ENCODE data around the gene SERINC5.

SERINC5 gene

GRCh38 chr5:80240368-80240986 is 15.4 kb downstream of the SERINC5 start:
- Histone ChIP-seq H3K27me3 (replicated peaks; ENCODE audit: insufficient read depth, low read length) (no peaks in the 10 kb centered on the region), H3K36me3 (replicated peaks; ENCODE audit: insufficient read depth, low read length) (peaks cover 5% of the 10 kb centered on the region), H4K20me1 (ENCODE audit: insufficient read depth, low read length) (no peaks in the 10 kb centered on the region), H3F3A (ENCODE audit: insufficient read depth, low read length) (no peaks in the 10 kb centered on the region), H3K4me3 (ENCODE audit: low read length) (no peak overlapping the region), H3K79me2 (ENCODE audit: low read length) (peaks cover 14% of the 10 kb centered on the region), H2AFZ (ENCODE audit: low read length) (no peak overlapping the region), H3K9me2 (replicated peaks; ENCODE audit: insufficient read depth, low read length) (no peaks in the 10 kb centered on the region), H3K9ac (ENCODE audit: low read length) (no peak overlapping the region), H3K4me2 (ENCODE audit: low read depth, low read length) (no peak overlapping the region), H3K4me1 (ENCODE audit: low read length) (no peaks in the 10 kb centered on the region), H3K27ac (ENCODE audit: low read length) (no peak overlapping the region), H3K9me3 (replicated peaks; ENCODE audit: insufficient read depth, low read length) (no peaks in the 10 kb centered on the region; the same call in 1 of the 2 replicates)
- DNase-seq = no peak
- TF ChIP-seq EZH2phosphoT487 (IDR thresholded peaks at IDR 0.05; ENCODE audit: low read length) (no peak), EZH2 (optimal IDR thresholded peaks at IDR 0.05; ENCODE audit: low read depth, low read length) (no peak)
- TF ChIP-seq, protein P1, sequence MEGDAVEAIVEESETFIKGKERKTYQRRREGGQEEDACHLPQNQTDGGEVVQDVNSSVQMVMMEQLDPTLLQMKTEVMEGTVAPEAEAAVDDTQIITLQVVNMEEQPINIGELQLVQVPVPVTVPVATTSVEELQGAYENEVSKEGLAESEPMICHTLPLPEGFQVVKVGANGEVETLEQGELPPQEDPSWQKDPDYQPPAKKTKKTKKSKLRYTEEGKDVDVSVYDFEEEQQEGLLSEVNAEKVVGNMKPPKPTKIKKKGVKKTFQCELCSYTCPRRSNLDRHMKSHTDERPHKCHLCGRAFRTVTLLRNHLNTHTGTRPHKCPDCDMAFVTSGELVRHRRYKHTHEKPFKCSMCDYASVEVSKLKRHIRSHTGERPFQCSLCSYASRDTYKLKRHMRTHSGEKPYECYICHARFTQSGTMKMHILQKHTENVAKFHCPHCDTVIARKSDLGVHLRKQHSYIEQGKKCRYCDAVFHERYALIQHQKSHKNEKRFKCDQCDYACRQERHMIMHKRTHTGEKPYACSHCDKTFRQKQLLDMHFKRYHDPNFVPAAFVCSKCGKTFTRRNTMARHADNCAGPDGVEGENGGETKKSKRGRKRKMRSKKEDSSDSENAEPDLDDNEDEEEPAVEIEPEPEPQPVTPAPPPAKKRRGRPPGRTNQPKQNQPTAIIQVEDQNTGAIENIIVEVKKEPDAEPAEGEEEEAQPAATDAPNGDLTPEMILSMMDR (IDR thresholded peaks at IDR 0.05; ENCODE audit: low read length) = no peak

GRCh38 chr5:80239680-80240367 is 16.0 kb downstream of the SERINC5 start:
- no peak overlapping the region for H3K4me2 ChIP-seq (ENCODE audit: low read depth, low read length)
- peaks cover 8% of the 10 kb centered on the region for H3K79me2 ChIP-seq (ENCODE audit: low read length)
- H3F3A ChIP-seq (ENCODE audit: insufficient read depth, low read length) = no peaks in the 10 kb centered on the region
- no peak overlapping the region for H3K9ac ChIP-seq (ENCODE audit: low read length)
- H3K36me3 ChIP-seq (replicated peaks; ENCODE audit: insufficient read depth, low read length) = peaks cover 5% of the 10 kb centered on the region
- H4K20me1 ChIP-seq (ENCODE audit: insufficient read depth, low read length) = no peaks in the 10 kb centered on the region
- H3K27ac ChIP-seq (ENCODE audit: low read length) = no peak overlapping the region
- no peak overlapping the region for H2AFZ ChIP-seq (ENCODE audit: low read length)
- H3K4me1 ChIP-seq (ENCODE audit: low read length) = no peaks in the 10 kb centered on the region
- TF ChIP-seq EZH2 (optimal IDR thresholded peaks at IDR 0.05; ENCODE audit: low read depth, low read length) (no peak), EZH2phosphoT487 (IDR thresholded peaks at IDR 0.05; ENCODE audit: low read length) (no peak)
- TF ChIP-seq, protein P1 (IDR thresholded peaks at IDR 0.05; ENCODE audit: low read length) = no peak
- H3K9me2 ChIP-seq (replicated peaks; ENCODE audit: insufficient read depth, low read length) = no peaks in the 10 kb centered on the region
- no peak for DNase-seq
- no peaks in the 10 kb centered on the region; the same call in 1 of the 2 replicates for H3K9me3 ChIP-seq (replicated peaks; ENCODE audit: insufficient read depth, low read length)
- no peaks in the 10 kb centered on the region for H3K27me3 ChIP-seq (replicated peaks; ENCODE audit: insufficient read depth, low read length)
- no peak overlapping the region for H3K4me3 ChIP-seq (ENCODE audit: low read length)

GRCh38 chr5:80238778-80239679 is 16.8 kb downstream of the SERINC5 start:
- TF ChIP-seq EZH2phosphoT487 (IDR thresholded peaks at IDR 0.05; ENCODE audit: low read length) = no peak
- TF ChIP-seq, protein P1 (IDR thresholded peaks at IDR 0.05; ENCODE audit: low read length) = no peak
- TF ChIP-seq EZH2 (optimal IDR thresholded peaks at IDR 0.05; ENCODE audit: low read depth, low read length) = no peak
- no peak overlapping the region for H3K9ac ChIP-seq (ENCODE audit: low read length)
- no peak overlapping the region for H2AFZ ChIP-seq (ENCODE audit: low read length)
- H3K27me3 ChIP-seq (replicated peaks; ENCODE audit: insufficient read depth, low read length) = no peaks in the 10 kb centered on the region
- peaks cover 5% of the 10 kb centered on the region for H3K36me3 ChIP-seq (replicated peaks; ENCODE audit: insufficient read depth, low read length)
- no peaks in the 10 kb centered on the region; the same call in 1 of the 2 replicates for H3K9me3 ChIP-seq (replicated peaks; ENCODE audit: insufficient read depth, low read length)
- no peaks in the 10 kb centered on the region for H4K20me1 ChIP-seq (ENCODE audit: insufficient read depth, low read length)
- H3K4me2 ChIP-seq (ENCODE audit: low read depth, low read length) = no peak overlapping the region
- H3K9me2 ChIP-seq (replicated peaks; ENCODE audit: insufficient read depth, low read length) = no peaks in the 10 kb centered on the region
- no peaks in the 10 kb centered on the region for H3K4me1 ChIP-seq (ENCODE audit: low read length)
- H3F3A ChIP-seq (ENCODE audit: insufficient read depth, low read length) = no peaks in the 10 kb centered on the region
- H3K27ac ChIP-seq (ENCODE audit: low read length) = no peak overlapping the region
- peaks cover 3% of the 10 kb centered on the region; the same call in 1 of the 2 replicates for H3K79me2 ChIP-seq (ENCODE audit: low read length)
- H3K4me3 ChIP-seq (ENCODE audit: low read length) = no peak overlapping the region
- no peak for DNase-seq

Measured in MM.1S (cell line).